NCI-H774 (cell line): ENCODE measurements around the gene SLC34A3.
"Not testable (repeated sequence)": the region's sequence is repeated elsewhere in the genome, so short reads cannot be mapped to it uniquely, and the experiment has no call there.

ENCODE experiments used
- DNase-seq: peaks from one replicate; lab custom pipeline; 2025; lab: John Stamatoyannopoulos, UW

Gene SLC34A3

DNA sequence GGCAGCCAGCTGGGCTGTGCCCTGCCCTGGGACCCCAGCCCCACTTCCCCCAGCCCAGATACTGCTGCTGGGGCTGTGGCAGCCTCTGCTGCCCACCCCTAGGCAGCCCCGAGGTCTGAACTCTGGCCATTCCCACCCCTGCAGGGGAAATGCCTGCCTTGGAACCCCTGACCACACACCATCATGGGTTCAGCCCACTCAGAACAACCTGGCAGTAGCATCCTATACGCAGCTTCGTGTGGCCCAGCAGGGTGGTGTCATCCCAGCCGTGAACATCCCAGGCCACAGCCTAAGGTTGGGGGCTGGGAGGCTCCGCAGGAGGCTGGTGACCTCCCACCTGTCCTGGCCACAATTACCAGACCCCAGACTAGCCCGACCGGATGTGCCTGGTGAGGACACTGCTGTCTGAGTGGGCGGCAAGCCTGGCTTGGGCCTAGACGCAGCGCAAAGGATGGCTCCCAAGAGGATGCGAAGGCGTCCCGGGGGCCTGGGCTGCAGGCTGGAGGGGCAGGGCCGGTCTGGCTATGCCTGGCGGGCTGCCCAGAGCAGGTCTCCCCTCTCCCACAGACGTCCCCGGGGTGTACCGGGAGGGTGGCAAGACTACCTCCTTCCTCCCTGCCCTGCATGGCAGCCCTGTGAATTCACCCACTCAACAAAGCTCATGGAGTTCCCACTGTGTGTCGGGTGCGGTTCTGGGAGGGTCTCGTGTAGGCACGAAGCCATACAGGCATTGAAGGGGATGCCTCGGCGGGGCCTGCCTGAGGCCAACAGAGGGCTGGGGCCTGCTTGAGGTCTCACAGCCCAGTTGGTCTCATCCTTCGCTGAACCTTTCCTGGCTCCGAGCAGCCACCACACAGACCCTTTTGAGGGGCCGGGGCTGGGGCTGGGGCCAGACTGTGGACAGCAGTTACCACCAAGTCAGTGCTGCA, 1.5 kb upstream of the SLC34A3 start:
- DNase-seq, result no peak

DNA sequence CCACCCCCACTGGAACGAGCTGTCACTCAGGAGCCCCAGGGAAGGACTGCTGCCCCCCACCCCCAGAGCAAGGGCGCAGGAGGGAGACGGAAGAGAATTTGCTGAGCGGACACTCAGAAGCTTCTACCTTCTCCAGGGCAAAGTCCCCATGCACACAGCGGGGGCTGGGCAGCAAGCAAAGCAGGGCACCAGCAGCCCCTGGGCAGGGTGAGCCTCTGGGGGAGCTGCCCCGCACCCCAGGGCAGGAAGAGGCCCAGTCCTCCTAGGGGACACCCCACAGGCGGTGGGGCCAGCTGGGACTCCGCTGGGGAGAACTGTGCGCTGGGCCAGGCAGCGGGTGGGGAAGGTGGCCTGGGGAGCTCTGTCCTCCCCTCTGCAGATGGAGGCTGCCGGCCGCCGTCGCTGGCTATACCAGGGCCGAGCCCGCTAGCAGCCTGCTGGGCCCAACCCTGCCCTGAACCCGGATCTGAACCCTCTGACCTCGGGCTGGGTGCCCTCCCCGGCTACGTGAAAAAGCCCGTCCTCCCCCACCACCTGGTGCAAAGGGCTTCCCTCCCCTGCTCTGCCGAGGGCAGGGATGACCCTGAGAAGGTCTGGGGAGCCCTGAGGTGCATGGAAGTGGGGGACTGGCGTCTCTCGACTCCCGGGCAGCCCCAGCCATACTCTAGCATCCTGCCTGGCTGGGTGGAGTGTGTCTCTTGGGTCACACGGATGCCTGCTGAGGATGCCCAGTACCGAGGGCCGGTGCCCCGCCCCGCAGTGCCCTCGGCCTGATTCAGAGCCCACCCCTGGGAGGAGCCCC, 597 bp upstream of the SLC34A3 start:
- DNase-seq, result no peak

DNA sequence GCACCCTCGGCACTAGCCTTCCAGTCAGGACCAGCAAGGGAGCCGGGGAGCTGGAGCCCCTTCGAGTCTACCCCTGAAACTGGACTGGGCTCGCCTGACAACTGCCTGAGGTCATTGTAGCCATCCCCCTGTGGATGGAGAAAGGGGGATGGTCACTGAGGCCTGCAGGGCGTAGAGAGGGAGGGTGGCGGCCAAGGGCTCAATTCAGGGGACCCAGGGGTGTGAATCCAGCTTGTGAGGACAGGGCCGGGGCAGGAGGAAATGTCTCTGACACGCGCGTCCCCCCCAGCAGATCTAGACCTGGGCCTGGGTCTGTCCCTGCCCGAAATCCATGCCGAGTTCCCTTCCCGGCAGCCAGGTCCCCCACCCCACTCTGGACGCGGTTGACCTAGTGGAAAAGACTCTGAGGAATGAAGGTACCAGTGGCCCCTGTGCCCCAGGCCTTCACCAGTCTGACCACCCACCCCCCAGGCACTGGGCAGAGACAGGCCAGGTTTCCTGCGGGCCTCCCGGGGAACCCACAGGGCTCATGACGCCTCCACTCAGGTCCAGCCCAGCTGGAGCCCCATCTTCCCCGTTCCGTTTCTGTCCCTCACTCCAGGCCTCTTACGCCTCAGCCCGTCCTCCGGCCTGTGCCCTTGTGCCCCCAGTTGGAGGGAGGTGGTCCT, 805 bp downstream of the SLC34A3 start:
- DNase-seq, result no peak

DNA sequence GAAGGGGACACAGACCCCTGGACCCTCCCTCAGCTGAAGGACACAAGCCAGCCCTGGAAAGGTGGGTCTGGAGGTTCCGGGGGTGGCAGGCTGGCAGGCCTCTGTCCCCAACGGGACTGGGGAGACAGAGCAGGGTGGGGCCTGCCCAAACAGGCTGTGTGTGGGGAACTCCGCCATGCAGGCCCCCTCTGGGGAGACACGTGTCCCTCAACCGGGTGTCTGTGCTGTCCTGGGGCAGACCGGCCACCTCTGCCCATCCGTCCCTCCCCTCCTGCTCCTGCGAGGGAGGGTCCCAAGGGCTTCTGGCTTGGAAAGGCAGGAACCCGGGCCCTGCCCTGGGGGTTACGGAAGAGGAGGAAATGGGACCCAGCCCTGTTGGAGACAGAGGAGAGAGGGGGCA, 1.4 kb downstream of the SLC34A3 start:
- no peak for DNase-seq

DNA sequence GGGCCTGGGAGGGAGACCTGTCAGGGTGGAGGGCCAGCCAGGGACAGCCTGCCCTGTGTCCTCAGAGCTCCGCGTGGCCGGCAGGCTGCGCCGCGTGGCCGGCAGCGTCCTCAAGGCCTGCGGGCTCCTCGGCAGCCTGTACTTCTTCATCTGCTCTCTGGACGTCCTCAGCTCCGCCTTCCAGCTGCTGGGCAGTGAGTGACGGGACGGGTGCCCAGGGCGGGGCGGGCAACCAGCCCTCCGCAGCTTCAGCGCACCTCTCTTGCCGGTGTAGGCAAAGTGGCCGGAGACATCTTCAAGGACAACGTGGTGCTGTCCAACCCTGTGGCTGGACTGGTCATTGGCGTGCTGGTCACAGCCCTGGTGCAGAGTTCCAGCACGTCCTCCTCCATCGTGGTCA, 1.8 kb downstream of the SLC34A3 start:
- no peak for DNase-seq

DNA sequence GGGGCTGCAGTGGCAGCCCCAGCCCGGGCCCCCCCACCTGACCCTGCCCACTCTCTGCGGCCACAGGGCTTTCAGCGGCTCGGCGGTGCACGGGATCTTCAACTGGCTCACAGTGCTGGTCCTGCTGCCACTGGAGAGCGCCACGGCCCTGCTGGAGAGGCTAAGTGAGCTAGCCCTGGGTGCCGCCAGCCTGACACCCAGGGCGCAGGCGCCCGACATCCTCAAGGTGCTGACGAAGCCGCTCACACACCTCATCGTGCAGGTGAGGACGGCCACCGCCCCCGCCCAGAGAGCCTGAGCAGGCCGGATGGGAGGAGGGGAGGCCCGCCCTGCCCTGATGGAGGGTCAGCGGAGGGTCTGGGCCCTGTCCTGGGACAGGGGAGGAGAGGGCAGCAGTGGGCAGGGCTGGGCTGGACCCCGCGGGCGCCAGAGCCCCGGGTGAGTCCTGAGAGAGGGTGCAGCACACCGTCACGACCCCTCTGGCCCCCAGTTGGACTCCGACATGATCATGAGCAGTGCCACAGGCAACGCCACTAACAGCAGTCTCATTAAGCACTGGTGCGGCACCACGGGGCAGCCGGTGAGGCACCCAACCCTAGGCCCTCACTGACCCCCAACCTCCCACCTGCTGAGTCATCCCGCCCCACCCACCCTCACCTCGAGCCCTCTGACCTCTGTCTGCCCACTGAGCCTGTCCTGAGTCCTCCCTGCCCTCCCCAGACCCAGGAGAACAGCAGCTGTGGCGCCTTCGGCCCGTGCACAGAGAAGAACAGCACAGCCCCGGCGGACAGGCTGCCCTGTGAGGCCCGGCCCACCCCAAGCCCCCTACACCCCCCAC, 2.7 kb downstream of the SLC34A3 start:
- peak; percentile 32 for DNase-seq

DNA sequence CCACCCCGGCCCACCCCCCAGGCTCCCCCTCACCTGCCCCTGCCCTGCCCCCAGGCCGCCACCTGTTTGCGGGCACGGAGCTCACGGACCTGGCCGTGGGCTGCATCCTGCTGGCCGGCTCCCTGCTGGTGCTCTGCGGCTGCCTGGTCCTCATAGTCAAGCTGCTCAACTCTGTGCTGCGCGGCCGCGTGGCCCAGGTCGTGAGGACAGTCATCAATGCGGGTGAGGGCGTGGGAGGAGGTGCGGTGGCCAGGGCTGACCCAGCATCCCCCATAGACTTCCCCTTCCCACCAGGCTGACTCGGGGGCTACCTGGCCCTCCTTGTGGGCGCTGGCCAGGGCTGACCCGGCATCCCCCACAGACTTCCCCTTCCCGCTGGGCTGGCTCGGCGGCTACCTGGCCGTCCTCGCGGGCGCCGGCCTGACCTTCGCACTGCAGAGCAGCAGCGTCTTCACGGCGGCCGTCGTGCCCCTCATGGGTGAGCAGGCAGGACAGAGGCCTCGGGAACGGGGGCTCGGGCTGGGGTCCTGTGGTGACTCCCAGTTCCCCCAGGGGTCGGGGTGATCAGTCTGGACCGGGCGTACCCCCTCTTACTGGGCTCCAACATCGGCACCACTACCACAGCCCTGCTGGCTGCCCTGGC, 3.5 kb downstream of the SLC34A3 start:
- DNase-seq, result no peak

DNA sequence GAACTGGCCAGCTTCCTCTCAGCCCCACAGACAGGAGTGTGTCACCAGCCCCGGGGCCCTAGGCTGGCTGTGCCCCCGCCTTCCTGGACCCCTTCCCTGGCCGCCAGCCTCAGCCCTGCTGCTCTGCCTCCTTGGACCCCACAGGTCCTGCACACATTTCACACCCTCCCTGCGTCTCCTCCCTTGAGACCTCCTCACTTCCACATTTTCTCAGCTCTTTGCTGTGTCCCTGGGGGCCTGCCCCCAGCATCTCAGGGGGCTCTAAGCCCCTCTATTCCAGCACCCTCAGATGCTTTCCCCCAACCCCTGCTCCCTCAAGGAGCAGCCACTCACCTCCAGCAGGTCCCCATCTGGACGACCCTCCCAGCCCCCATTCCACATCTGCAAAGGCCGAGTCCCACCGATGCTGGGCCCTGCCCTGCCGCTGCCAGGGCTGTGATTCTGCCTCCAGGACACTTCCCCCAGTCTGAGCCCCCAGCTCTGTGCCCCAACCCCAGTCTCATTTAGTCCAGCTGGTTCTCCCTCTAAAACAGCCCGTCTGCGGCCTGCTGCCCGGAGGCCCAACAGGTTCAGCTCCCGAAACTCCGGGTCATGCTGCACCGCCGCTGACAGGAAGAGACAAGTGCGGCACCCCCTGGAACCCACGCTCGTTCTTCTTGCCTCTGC, 4.2 kb downstream of the SLC34A3 start:
- DNase-seq, result no peak

DNA sequence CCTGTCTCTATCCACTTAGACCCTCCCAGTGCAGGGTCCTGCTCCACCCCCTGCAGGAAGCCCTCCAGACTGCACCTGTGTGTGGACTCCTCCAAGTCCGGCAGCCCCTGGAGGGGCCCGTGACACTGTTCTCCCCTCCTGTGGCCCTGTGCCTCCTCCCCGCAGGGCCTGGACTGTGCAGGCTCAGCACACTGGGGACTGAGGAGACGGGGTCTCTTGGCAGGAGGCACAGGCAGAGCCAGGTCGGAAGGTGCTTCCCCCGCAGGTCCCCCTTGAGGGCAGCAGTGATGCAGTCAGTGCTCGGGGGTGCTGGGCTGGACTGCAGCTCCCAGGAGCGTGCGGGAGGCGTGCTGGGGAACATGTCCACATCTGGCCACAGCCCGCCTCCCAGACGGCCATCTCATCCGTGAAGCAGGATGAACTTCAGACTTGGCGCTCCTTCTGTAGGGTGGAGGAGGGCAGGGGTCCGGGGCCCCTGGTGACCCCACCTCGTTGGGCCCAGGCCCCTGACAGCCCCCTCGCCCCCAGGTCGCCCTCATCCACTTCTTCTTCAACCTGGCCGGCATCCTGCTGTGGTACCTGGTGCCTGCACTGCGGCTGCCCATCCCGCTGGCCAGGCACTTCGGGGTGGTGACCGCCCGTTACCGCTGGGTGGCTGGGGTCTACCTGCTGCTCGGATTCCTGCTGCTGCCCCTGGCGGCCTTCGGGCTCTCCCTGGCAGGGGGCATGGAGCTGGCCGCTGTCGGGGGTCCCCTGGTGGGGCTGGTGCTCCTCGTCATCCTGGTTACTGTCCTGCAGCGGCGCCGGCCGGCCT, 4.9 kb downstream of the SLC34A3 start:
- DNase-seq, result no peak

DNA sequence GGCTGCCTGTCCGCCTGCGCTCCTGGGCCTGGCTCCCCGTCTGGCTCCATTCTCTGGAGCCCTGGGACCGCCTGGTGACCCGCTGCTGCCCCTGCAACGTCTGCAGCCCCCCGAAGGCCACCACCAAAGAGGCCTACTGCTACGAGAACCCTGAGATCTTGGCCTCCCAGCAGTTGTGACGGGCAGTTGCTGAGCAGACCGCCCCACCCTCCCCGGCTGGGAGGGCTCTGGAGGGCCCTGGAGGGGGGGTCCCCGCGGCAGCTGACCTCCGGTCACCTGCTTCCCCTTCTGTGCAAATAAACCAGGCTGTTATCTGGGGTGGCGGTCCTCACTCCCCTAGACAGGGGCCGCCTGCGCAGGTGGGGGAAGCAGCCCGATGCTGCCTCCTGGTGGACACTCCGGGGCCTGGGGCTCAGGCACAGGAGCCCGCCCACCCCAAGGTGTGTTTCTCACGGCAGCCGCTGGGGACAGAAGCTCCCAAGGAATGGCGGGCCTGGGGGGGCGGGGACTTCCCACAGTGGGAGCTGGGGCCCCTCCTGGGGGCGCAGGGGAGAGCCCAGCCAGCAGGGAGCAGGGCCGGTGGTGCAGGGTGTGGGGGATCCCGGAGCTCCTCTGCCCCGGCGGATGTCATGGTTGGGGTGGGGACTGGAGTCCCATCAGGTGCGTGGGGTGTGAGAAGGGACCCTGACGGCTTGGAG, 5.7 kb downstream of the SLC34A3 start:
- peak; percentile 82 for DNase-seq

DNA sequence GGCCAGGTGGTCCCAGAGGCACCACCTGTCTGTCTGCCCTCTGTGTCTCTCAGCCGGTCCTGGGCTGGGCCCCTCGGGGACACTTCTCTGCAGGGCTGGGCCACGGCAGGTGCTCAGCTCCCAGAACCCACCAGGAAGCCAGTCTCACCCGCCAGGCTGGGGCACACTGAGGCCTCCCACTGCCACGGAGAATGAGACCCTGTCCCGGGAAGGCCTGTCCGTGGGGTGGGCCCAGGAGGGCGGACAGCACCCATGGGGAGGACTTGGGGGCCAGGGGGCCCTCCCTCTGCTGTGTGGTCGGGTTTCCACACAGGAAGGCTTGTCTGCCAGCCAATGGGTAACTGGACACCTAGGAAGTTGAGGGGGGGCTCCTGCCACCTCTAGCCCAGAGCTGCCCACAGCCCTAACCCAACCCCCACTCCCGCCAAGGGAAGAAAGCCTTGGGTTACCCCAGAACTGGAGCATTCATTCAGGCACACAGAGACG, 6.3 kb downstream of the SLC34A3 start:
- DNase-seq, result no peak

DNA sequence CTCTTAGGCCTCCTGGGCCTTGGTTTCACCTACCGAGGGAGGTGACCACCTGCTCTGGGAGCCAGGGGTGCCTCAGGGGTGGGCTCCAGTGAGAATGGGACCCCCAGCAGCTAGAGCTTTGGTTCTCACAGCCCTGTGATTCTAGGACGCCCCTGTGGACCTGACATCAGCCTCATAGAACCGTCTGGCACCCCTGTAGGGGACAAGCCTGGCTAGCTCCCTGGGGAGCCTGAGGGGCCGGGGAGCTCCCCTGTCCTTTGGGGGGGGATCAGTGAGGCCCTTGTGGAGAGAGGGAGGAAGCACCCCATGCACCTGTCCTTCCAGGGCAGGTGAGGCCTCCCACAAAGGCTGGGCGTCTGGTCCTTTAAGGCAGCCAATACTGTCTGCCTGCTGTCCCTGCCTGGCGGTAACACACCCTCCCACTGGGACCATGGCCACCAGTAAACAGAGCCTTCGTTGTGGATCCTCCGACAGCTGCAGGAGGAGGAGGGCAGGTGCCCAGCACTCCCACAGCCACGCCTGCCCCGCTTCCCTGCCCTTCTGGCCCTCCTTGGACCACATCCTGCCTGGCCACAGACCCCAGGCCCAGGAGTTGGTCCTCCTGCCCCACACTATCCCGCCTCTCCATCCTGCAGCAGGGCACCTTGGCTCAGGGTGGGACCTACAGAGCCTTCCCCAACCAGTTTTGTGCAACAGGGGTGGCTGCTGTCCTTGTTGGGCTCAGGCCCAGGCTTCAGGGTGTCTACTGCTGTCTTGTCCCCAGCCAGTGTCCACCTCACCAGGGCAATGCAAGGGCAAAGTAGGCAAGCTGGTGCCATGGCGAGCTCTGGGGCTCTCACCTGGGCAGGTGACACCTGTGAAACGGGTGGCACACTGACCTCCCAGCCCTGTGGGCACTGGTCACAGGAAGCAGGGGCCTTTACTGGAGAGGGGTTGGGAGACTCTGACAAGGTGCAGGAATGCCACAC, 7.3 kb downstream of the SLC34A3 start:
- DNase-seq, result peak; percentile 84

DNA sequence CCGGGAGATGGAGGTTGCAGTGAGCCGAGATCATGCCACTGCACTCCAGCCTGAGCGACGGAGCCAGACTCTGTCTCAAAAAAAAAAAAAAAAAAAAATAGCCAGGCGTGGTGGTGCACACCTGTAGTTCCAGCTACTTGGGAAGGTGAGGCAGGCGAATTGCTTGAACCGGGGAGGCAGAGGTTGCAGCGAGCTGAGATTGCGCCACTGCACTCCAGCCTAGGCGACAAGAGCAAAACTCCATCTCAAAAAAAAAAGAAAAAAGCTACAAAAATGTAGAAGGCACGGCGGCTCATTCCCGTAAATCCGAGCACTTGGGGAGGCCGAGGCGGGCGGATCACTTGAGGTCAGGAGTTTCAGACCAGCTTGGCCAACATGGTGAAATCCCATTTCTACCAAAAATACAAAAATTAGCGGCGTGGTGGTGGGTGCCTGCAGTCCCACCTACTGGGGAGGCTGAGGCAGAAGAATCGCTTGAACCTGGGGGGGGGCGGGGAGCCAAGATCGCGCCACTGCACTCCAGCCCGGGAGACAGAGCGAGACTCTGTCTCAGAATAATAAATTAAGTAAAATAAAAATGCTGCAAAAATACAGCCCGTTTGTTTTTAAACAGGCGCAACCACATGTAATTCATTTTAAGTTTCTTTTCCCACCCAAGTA, 9.0 kb downstream of the SLC34A3 start:
- DNase-seq, result not testable (repeated sequence)

DNA sequence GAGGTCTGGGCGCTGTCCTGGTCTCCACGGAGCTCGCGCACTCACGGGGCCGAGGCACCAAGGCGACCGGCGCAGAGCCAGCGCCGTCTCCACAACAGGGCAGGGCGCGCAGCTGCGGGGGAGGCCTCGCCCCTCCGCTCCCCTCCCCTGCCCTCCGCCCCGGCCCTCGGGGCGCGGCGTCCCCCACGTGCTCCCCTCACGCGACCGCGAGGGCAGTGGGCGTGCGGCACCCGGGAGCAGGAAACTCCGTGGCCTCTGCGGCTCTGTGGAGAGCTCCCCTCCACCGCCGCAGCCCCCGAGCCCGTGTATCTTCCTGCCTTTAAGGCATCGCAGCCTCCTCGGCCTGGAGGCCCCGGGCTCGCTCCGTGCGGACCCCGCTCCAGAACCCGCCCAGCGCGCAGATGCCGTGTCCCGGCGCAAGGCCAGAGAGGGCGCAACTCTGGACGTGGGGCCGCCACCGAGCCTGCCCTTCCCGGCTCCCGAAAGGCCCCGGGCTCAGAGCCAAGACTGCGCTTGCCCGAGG, 9.7 kb downstream of the SLC34A3 start:
- DNase-seq, result peak; percentile 85

DNA sequence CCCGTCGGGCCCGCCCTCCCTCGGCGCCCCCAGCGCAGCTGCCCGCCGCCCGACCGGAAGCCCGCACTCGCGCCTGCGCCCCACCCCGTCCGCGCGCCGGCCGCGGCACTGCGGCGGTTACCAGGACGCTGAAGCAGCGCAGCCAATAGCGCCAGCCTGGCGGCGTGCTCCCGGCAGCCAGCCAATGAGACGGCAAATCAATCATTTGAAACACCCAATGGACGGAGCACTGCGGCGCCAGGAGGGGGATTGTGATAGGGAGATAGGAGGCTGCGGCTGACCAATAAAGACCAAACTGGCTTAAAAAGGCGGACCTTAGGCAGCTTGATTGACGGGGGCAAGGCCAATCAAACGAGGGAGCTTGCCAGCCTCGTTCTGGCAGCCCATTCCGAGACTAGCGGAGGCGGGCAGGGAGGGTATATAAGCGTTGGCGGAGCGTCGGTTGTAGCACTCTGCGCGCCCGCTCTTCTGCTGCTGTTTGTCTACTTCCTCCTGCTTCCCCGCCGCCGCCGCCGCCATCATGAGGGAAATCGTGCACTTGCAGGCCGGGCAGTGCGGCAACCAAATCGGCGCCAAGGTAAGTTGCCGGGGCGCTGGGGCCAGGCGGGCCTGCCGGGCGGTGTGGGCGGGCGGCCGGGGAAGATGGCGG, 10.3 kb downstream of the SLC34A3 start, which contains the start of gene TUBB4B:
TSS of gene TUBB4B (plus strand) at position 447 of the 649 bp plus-strand sequence. CDS start at position 521, 74 bp downstream.
- peak; percentile 100 for DNase-seq
